Heart left ventricle (tissue), 16 donors: Measurements from ENCODE around the gene SLC9A9. TPM values are rescaled to one million over a fixed set of nuclear protein-coding genes. Genes with fewer than 3 reads are reported as not detected.

Source experiments
- ATAC-seq, 4 donors: fragments of 200-7000 bp; cut with Tn5 transposase; one replicate each; pipeline ENCODE4 v1.9.1; 2020 to 2022; ENCODE audit warnings: moderate library complexity in 4 of 4, mild to moderate bottlenecking in 3 of 4, moderate number of reproducible peaks in 1 of 4
- DNase-seq, 5 donors: peaks; one replicate each; pipeline ENCODE4 v3.0.0-alpha.2; 2020
- H3K27ac ChIP-seq, 12 donors: fragments of 200-600 bp; sonication (generic) in 4 of 12; one replicate each; pipeline versions ENCODE4 v1.5.0 to v1.8.0; 2016 to 2022; ENCODE audit warnings: mild to moderate bottlenecking in 2 of 12
- H3K27me3 ChIP-seq, 9 donors: fragments of 200-600 bp; sonication (generic) in 2 of 9; one replicate each; pipeline versions ENCODE4 v1.5.1 to v1.8.0; 2016 to 2022; ENCODE audit warnings: mild to moderate bottlenecking in 3 of 9
- H3K36me3 ChIP-seq, 9 donors: fragments of 200-600 bp; sonication (generic) in 2 of 9; one replicate each; pipeline versions ENCODE4 v1.5.0 to v1.8.0; 2018 to 2022; ENCODE audit warnings: mild to moderate bottlenecking in 2 of 9
- H3K4me1 ChIP-seq, 12 donors: fragments of 200-600 bp; sonication (generic) in 4 of 12; one replicate each; pipeline versions ENCODE4 v1.5.0 to v1.8.0; 2016 to 2022; ENCODE audit warnings: mild to moderate bottlenecking in 3 of 12
- H3K4me3 ChIP-seq, 12 donors: fragments of 200-600 bp; sonication (generic) in 4 of 12; one replicate each; pipeline versions ENCODE4 v1.5.0 to v1.8.0; 2017 to 2022; ENCODE audit warnings: mild to moderate bottlenecking in 9 of 12, moderate library complexity in 4 of 12
- H3K9me3 ChIP-seq, 12 donors: fragments of 200-600 bp; sonication (generic) in 4 of 12; one replicate each; pipeline versions ENCODE4 v1.5.0 to v1.8.0; 2016 to 2022; ENCODE audit warnings: mild to moderate bottlenecking in 1 of 12
- CTCF ChIP-seq, 12 donors: fragments of 200-600 bp; sonication (generic) in 4 of 12; IDR thresholded peaks; one replicate each; pipeline versions ENCODE4 v1.5.0 to v1.8.0; 2018 to 2022; ENCODE audit warnings: antibody characterized with exemption in 12 of 12, mild to moderate bottlenecking in 5 of 12
- POLR2A ChIP-seq, 2 donors: fragments of 450-650 bp; IDR thresholded peaks; one replicate each; pipeline ENCODE4 v1.6.1; 2017; ENCODE audit warnings: antibody characterized with exemption in 2 of 2, mild to moderate bottlenecking in 2 of 2, moderate library complexity in 2 of 2
- WGBS, 4 donors: extraction: QIAGEN DNeasy Blood & Tissue Kit in 2 of 4; methylation state at CpG; one replicate each; pipeline versions ENCODE4 v1.1.5 to v1.1.7; 2013 to 2018; 5-methylcytosine and 5-hydroxymethylcytosine counted together
- intact Hi-C, 10 donors: fragments of 100-400 bp; cut with DNase I; formaldehyde crosslinking; loops; one replicate each; pipeline versions ENCODE4 v1.11.1 to v1.14.2; 2022
- polyA plus RNA-seq, 2 donors: library from polyadenylated mRNA; stranded (reverse); fragments of 200-250 nt; gene quantifications; one replicate each; pipeline ENCODE4 v1.2.3, GENCODE V29; 2013
- total RNA-seq, 9 donors: library from RNA; depleted of rRNA in 2 of 9; stranded (reverse); fragments of >200 nt in 2 of 9; fragmentation: NEBNext Ultra II Directional in 3 of 9; extraction: Animal tissue kit (Norgen Biotek cat#: 25700) in 3 of 9; gene quantifications; one replicate each; pipeline versions ENCODE4 v1.1.0 to v1.2.4, GENCODE V29; 2016 to 2023
- donor health status: ischemic (EF 13 %, LVEDD 7.1; RV severe dilation, severe dysfunction).
- donor health status: healthy with polysubstance abuse.
- donor health status: DM: no; HTN: yes; CAD: no.
- donor health status: DM: no; HTN: no; CAD: no.
- donor health status: ischemic (EF 25% LVEDD 6.9; RV normal size, moderate dysfunction).
- donor health status: ischemic (EF 25% LVEDD 5.7; RV mildly dilated, moderate dysfunction).
- donor health status: healthy.
- donor health status: DM: yes; HTN: yes; CAD: no.
- donor health status: ischemic (EF 35%, LVEDD 5.7; RV mildly dilated, moderate dysfunction).
- donor health status: nonischemic (EF 11% LVEDD 7.7; RV severe dilation, severe dysfunction).
- donor health status: DM: yes; HTN: yes; CAD: no.
- donor health status: PGD.
- donor health status: ischemic (EF 29% LVEDD 5.4; RV normal size, mild dysfunction).
- donor health status: nonischemic (EF 23%, LVEDD 6.1; RV moderate dilation, normal function).

SLC9A9 gene
- total and polyA plus RNA-seq, 11 donors, result 0.76 to 17.5 (median 3.3) TPM

- H3K9me3 ChIP-seq, result no peaks in the 10 kb centered on the region
- 86 to 95% (median 92%) methylated on average over 1 of the region's 1 CpG for WGBS, 4 donors
- peak overlapping the region in 2 of 12 donors; percentile 58 to 64 for H3K27ac ChIP-seq
- no peak overlapping the region for H3K4me3 ChIP-seq
- peaks cover 0 to 3% (median 0%) of the 10 kb centered on the region in 9 donors for H3K36me3 ChIP-seq
- intact Hi-C loops, result no loop called here
- H3K27me3 ChIP-seq, result no peaks in the 10 kb centered on the region
- no peak for DNase-seq
- no peak for ATAC-seq
- TF ChIP-seq CTCF (IDR thresholded peaks at IDR 0.05) (no peak), POLR2A (IDR thresholded peaks at IDR 0.05) (no peak)
- peaks cover 0 to 39% (median 3%) of the 10 kb centered on the region in 12 donors for H3K4me1 ChIP-seq
These were observed 16.3 kb downstream of the SLC9A9 start for GRCh38 chr3:143831994-143832393.

DNA sequence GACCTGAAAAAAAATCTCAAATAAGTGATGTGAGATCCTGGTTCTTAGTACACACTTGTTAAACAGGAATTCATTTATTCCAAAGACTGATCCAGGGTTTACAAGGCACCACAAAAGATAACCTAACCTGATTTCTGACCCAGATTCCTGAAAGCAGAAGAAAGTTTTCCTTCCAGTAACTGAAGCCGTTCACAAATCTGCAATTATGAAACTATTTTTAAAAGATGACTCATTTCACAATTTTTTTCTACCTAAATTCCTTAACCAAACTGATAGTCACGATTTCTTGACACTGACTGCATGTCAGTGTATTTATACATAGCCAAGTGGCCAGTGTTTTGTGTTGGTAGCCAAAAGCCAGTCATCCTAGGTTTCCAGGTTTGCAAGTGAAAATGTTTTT lies 17.1 kb downstream of the SLC9A9 start:
- no peaks in the 10 kb centered on the region for H3K9me3 ChIP-seq
- peaks cover 0 to 3% (median 0%) of the 10 kb centered on the region in 9 donors for H3K36me3 ChIP-seq
- peaks cover 0 to 47% (median 3%) of the 10 kb centered on the region in 12 donors for H3K4me1 ChIP-seq
- no peak overlapping the region for H3K4me3 ChIP-seq
- intact Hi-C loops, result no loop called here
- H3K27ac ChIP-seq, result peak overlapping the region in 7 of 12 donors; percentile 0 to 64 (median 31)
- WGBS, 4 donors, result 9 to 32% (median 19%) methylated on average over 2 of the region's 2 CpGs
- peak in 1 of 4 donors; percentile 16 for ATAC-seq
- no peak for DNase-seq
- no peak for TF ChIP-seq POLR2A (IDR thresholded peaks at IDR 0.05)
- no peak for TF ChIP-seq CTCF (IDR thresholded peaks at IDR 0.05)
- no peaks in the 10 kb centered on the region for H3K27me3 ChIP-seq

DNA sequence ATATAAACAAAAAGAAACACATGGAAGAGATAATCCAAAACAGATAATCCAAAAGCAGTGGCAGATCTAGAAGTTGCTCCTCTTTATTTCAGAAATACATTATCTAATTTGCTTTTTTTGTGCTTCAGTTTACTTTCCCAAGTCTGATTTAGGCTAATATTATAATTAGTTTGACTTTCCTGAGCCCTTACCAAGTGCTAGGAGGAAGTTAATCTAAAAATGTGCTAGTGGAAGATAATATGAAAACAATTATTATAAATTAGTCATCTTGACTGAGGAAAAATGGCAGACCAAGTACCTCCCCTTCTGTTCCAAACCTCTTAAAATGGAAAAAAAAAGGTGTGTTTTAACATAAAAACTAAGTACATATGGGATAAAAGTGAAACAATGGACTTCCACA lies 17.5 kb downstream of the SLC9A9 start:
- Histone ChIP-seq H3K36me3 (peaks cover 0 to 3% (median 0%) of the 10 kb centered on the region in 9 donors), H3K27ac (peak overlapping the region in 7 of 12 donors; percentile 0 to 64 (median 31)), H3K9me3 (no peaks in the 10 kb centered on the region), H3K4me1 (peaks cover 0 to 51% (median 3%) of the 10 kb centered on the region in 12 donors), H3K4me3 (no peak overlapping the region), H3K27me3 (no peaks in the 10 kb centered on the region)
- no peak for ATAC-seq
- intact Hi-C loops, result no loop called here
- no peak for DNase-seq
- TF ChIP-seq CTCF (IDR thresholded peaks at IDR 0.05) (no peak), POLR2A (IDR thresholded peaks at IDR 0.05) (no peak)

DNA sequence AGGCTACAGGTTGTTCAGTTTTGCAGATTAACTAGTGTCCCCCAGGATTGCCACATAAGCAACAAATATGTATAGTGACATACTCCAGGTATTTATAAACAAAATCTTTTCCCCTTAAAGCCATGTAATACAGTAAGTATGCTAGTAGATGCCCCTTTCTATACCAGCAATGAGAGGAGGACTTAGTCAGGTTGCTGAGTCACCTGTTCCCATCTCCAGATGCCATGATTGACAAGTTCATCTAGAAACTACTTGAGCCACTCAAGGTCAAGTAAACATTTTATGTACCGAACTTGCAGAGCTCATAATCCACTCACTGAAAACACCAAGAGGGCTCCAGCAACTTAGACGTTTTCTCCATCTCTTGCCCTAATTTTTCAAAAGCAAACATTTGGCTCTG lies 18.2 kb downstream of the SLC9A9 start:
- 63 to 82% (median 71%) methylated on average over 2 of the region's 2 CpGs for WGBS, 4 donors
- no peak overlapping the region for H3K27ac ChIP-seq
- H3K9me3 ChIP-seq, result no peaks in the 10 kb centered on the region
- peaks cover 0 to 3% (median 0%) of the 10 kb centered on the region in 9 donors for H3K36me3 ChIP-seq
- H3K4me1 ChIP-seq, result peaks cover 0 to 56% (median 3%) of the 10 kb centered on the region in 12 donors
- DNase-seq (no peak), ATAC-seq (no peak)
- H3K27me3 ChIP-seq, result no peaks in the 10 kb centered on the region
- TF ChIP-seq POLR2A (IDR thresholded peaks at IDR 0.05) (no peak), CTCF (IDR thresholded peaks at IDR 0.05) (no peak)
- no peak overlapping the region for H3K4me3 ChIP-seq
- intact Hi-C loops, result no loop called here
